Liver (tissue), 3 donors: ENCODE data around the gene TAF3.

ENCODE experiments used
- SP1 ChIP-seq: IDR thresholded peaks from 2 replicates; pipeline ENCODE4 v1.6.1; 2018; ENCODE audit warnings: antibody characterized with exemption, mild to moderate bottlenecking
- ZBTB33 ChIP-seq: IDR thresholded peaks from 2 replicates; pipeline ENCODE4 v1.6.1; 2016; ENCODE audit warnings: antibody characterized with exemption
- TF ChIP-seq, protein P1 (sequence below): fragments of 150-350 bp; IDR thresholded peaks from 2 replicates; pipeline ENCODE4 v1.5.1; 2017; ENCODE audit warnings: improper control_type of control experiment, low read depth, low read length; ENCODE audit not compliant: missing input control
- donor health status: healthy.
- donor health status: healthy.

- no peak for TF ChIP-seq SP1
- TF ChIP-seq, protein P1, sequence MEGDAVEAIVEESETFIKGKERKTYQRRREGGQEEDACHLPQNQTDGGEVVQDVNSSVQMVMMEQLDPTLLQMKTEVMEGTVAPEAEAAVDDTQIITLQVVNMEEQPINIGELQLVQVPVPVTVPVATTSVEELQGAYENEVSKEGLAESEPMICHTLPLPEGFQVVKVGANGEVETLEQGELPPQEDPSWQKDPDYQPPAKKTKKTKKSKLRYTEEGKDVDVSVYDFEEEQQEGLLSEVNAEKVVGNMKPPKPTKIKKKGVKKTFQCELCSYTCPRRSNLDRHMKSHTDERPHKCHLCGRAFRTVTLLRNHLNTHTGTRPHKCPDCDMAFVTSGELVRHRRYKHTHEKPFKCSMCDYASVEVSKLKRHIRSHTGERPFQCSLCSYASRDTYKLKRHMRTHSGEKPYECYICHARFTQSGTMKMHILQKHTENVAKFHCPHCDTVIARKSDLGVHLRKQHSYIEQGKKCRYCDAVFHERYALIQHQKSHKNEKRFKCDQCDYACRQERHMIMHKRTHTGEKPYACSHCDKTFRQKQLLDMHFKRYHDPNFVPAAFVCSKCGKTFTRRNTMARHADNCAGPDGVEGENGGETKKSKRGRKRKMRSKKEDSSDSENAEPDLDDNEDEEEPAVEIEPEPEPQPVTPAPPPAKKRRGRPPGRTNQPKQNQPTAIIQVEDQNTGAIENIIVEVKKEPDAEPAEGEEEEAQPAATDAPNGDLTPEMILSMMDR = no peak
- no peak for TF ChIP-seq ZBTB33
These were observed 110.2 kb downstream of the TAF3 start for GRCh38 chr10:7928536-7928935.
